Middle frontal gyrus (tissue), 1 donor: ENCODE measurements around the gene VSIG10L.

Experiments used
- DNase-seq: peaks from one replicate; pipeline ENCODE4 v3.0.0-alpha.2; 2015; ENCODE audit warnings: low spot score; ENCODE audit errors: extremely low spot score

VSIG10L gene

GRCh38 chr19:51318687-51319648 lies 23.0 kb downstream of the VSIG10L start:
- no peak for DNase-seq

- DNase-seq = no peak
Observed at GRCh38 chr19:51317968-51318367, 24.0 kb downstream of the VSIG10L start.

- DNase-seq = no peak
Observed at GRCh38 chr19:51317376-51317775, 24.6 kb downstream of the VSIG10L start.

- no peak for DNase-seq
Observed at GRCh38 chr19:51316688-51317087, 25.3 kb downstream of the VSIG10L start.

GRCh38 chr19:51311351-51312257 lies 30.3 kb downstream of the VSIG10L start, which contains the start of gene IGLON5:
Gene IGLON5, plus strand, starts transcription at chr19:51311644. Its CDS starts 204 bp downstream, at chr19:51311848.
- DNase-seq = no peak

- DNase-seq = no peak
Observed at GRCh38 chr19:51305479-51305878, 36.5 kb downstream of the VSIG10L start.

GRCh38 chr19:51301266-51301665 lies 40.7 kb downstream of the VSIG10L start:
- no peak for DNase-seq

GRCh38 chr19:51297406-51297805 lies 44.5 kb downstream of the VSIG10L start:
- no peak for DNase-seq

GRCh38 chr19:51296336-51297093 lies 45.4 kb downstream of the VSIG10L start:
- DNase-seq = no peak

GRCh38 chr19:51295382-51296126 lies 46.4 kb downstream of the VSIG10L start:
- DNase-seq = no peak

GRCh38 chr19:51294977-51295375 lies 47.0 kb downstream of the VSIG10L start:
- no peak for DNase-seq

GRCh38 chr19:51294211-51294976 lies 47.5 kb downstream of the VSIG10L start:
- no peak for DNase-seq

- DNase-seq = no peak
Observed at GRCh38 chr19:51293571-51294210, 48.2 kb downstream of the VSIG10L start.

- DNase-seq = no peak
Observed at GRCh38 chr19:51292971-51293370, 49.0 kb downstream of the VSIG10L start.

- DNase-seq = no peak
Observed at GRCh38 chr19:51289635-51290034, 52.3 kb downstream of the VSIG10L start.

GRCh38 chr19:51285682-51286081 lies 56.3 kb downstream of the VSIG10L start:
- DNase-seq = no peak

- no peak for DNase-seq
Observed at GRCh38 chr19:51282335-51282734, 59.6 kb downstream of the VSIG10L start.
